ENCODE results near the gene SMARCD1. TPM values are rescaled to one million over a fixed set of nuclear protein-coding genes. Genes with fewer than 3 reads are reported as not detected.

Gene SMARCD1
- total RNA-seq: 80.5 TPM

DNA sequence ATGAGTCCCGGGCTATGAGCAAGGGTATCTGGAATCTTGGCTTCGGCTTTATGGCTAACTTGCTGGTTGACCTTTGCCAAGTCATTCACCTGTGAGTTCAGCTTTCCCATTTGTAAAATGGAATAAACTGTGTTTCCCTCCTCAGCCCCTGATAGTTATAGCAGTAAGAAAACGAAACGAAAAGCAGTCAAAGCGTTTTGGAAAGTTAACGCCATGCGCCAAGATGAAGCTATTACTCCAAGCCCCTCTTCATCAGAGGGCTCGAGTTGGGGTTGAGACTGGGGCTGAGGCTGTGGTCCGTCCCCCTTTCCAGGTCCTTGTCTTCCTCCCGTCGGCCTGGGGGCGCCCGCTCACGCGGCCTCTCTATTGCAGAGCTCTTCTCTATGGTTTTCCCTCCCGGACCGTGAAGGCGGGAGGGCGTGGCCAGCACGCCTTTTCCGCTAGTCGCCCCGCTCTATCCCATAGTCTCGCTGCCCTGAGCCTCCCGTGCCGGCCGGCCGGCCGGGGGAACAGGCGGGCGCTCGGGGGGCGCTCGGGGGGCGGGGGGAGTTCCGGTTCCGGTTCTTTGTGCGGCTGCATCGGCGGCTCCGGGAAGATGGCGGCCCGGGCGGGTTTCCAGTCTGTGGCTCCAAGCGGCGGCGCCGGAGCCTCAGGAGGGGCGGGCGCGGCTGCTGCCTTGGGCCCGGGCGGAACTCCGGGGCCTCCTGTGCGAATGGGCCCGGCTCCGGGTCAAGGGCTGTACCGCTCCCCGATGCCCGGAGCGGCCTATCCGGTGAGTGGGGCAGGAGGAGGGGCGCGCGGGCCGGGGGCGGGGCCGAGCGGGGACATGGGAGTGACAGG, at the start of gene SMARCD1:
Gene SMARCD1 (plus strand): TSS at position 568 of the 840 bp plus-strand sequence. CDS start 28 bp downstream, at position 596.
- DNase-seq (ENCODE audit: low read depth in 2 of 3, low spot score in 2 of 3): peak; percentile 61 to 97 (median 93)

DNA sequence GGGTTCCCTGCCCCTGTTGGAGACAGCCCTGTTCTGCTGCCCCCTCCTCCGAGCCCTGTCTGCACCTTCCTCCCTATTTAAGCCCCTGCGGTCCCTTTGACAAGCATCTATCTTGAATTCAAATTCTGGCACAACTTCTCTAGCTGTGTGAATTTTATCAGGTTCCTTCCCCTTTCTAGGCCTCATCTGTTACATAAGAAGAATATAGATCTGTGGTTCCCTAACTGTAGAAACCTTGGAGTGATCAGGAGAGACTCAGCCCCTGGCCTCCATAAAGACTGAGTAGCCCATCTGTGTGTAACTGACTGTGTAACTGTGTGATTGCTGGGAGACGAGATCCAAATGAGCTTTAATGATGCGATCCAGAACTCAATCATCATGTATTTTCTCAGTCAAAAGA, 46.8 kb upstream of the SMARCD1 start:
- DNase-seq (ENCODE audit: low read depth in 2 of 3, low spot score in 2 of 3): no peak

DNA sequence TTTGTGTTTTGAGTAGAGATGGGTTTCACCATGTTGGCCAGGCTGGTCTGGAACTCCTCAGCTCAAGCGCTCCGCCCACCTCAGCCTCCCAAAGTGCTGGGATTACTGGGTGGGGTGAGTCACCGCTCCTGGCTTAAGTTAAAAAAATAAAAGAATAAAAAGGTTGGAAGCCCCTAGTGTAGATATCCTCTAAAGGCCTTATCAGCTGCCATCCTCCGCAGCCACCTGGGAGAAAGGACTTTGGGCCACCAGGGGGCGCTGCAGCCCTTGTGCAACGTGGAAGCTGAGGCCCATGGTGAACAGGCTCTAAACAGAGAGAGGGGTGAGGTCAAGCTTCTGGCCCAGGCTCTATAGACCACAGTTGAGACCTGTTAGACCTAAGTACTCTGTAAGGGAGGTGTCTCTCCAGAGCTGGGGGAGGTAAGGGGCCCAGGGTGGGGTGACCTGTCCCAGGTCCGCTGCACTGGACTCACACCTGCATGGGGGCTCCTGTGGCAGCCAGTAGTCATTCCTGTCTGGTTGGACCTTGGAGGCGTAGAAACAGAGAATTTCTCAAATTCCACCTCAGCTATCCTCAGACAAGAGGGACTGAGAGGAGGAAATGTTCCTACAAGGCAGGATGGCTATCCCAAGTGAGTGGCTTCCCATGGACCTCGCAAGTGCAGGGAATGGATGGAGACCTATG, 45.8 kb upstream of the SMARCD1 start:
- peak; percentile 67 to 88 (median 79) for DNase-seq (ENCODE audit: low read depth in 2 of 3, low spot score in 2 of 3)

DNA sequence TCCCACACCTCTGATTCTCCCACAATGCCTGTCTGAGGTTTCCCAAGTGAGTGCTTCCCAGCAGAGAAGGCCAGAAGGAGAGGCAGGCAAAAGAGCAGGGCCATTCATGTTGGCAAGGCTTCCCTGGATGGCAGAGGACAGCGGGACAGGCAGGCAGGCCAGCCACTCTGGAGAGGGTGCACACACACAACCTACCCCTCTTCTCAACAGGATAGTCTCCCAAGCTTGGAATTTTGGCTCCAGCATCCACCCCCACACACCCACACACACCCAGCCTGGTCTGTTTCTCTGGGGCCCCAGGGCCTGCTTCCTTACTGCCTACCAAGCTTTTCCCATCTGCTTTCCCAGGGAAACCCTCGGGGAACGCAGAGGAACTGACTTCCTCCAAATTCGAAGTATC, 44.5 kb upstream of the SMARCD1 start:
- DNase-seq (ENCODE audit: low read depth in 2 of 3, low spot score in 2 of 3): no peak

DNA sequence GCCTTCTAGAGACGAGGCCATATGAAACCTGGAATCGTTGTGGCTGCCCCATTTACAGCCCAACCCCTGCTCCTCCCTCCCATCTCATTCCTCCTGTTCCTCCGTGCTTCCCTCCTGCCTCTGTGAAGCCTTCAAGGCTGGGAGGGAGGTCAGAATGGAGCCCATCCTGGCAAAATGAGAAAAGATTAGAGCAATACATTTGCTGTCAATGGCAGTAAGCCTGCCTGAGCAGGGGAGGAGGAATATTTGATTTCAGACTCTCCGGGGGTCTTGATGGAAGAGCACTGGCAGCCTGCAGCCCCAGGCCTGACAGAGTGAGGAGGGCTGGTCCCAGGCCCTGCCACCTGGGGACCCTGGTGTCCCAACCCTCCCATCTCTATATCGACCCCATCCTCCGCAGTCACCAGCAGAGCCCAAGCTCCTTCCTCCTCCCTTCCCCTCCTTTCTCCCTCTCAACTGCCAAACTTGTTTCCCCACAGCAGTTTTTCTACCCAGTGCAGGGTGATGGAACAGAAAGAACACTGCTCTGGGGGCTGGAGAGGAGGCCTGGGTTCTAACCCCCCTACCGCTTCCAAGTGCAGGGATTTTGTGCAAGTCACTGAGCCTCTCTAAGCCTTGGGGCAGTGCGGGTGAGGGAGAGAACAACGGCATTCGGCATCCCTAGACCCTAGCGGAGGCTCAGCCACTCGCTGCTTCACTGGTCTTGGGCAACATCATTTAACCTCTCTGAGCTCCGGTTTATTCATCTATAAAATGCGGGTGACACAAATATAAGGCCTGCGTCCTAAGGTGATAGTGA, 43.9 kb upstream of the SMARCD1 start:
- no peak for DNase-seq (ENCODE audit: low read depth in 2 of 3, low spot score in 2 of 3)

DNA sequence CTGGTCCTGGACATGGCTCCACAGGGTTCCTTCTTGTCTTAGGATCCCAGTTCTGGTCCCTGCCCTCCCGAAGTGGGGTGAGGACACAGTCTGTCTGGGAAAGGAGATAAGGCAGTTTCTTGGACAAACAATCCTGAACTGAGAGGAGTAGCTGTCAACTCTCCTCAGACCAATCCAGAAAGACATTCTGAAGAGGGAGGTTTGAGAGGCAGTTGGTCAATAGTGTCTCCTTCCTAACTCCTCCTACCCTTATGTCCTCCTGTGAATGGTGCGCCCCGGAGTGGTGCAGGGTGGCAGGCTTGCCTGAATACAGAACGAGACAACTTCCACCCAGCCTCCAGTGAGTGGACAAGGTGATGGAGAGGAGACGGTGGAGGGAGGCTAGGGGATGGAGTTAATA, 43.2 kb upstream of the SMARCD1 start:
- no peak for DNase-seq (ENCODE audit: low read depth in 2 of 3, low spot score in 2 of 3)

DNA sequence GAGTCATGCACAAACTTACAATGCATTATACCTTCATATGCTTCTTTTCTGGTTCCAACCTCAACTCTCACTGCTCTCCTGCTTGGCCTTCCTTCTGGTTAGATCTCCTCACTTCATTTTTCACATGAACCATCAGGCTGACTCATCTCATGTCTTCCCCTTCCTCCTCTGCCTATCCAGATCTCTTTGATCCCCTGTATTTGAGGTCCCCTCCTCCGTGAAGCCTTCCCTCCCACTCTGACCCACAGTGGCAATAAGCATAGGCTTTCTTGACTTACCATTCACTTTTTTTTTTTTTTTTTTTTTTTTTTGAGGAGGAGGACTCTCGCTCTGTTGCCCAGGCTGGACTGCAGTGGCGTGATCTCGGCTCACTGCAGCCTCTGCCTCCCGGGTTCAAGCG, 42.4 kb upstream of the SMARCD1 start:
- no peak for DNase-seq (ENCODE audit: low read depth in 2 of 3, low spot score in 2 of 3)

DNA sequence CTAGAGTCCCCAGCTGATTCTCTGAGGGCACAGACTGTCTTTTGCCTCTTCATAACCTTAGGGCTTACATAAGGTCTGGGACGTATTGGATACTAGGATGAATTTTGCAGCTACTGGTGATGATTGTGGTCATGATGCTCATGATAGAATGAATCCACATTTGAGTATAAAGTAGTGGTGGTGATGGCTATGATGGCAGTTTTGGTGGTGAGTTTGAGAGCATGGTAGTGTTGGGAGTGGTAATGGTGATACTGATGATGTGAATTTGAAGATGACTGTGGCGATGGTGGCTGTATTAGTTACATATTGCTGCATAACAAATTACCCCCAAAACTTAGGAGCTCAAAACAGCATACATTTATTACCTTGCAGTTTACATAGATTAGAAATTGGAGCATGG, 41.8 kb upstream of the SMARCD1 start:
- DNase-seq (ENCODE audit: low read depth in 2 of 3, low spot score in 2 of 3): no peak

DNA sequence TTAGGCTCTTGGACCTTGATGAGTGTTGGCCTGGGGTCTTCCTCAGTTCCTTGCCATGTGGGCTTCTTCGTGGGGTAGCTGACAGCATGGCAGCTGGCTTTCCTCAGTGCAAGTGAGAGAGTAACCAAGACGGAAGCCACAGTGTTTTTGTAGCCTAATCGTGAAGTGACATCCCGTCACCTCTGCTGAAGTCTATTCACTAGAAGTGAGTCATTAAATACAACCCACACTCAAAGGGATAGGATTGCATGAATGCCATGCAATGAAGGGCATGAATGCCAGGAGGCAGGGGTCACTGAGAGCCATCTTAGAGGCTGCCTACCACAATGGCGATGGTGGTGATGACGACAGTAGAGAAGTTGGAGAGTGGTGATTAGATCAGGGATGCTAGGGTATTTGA, 41.3 kb upstream of the SMARCD1 start:
- DNase-seq (ENCODE audit: low read depth in 2 of 3, low spot score in 2 of 3): no peak

DNA sequence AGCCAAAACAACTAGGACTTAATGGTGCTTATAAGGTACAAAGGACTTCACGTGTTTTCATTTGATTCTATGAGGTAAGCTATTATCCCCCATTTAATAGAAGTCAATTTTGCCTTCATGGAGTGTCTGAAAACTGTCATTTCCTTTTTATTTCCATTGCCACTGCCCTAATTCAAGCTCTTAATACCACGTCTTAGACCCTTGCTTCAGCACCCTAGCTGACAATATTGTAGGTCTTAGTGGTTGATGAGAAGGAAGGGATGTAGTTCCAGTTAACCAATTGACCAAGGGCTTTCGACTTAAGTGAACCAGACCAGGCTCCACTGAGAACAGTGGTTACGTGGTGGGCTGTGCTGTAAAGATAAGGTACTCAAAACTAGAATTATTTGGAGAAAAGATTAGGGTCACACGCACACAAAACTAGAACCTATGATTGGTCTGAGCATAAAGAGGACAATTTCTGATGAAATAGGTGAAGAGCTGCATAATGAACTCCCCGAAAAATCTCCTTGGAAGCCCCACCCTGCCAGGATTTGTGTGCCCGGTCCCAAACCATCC, 37.4 kb upstream of the SMARCD1 start:
- peak in 1 of 3 donors; percentile 60 for DNase-seq (ENCODE audit: low read depth in 2 of 3, low spot score in 2 of 3)

DNA sequence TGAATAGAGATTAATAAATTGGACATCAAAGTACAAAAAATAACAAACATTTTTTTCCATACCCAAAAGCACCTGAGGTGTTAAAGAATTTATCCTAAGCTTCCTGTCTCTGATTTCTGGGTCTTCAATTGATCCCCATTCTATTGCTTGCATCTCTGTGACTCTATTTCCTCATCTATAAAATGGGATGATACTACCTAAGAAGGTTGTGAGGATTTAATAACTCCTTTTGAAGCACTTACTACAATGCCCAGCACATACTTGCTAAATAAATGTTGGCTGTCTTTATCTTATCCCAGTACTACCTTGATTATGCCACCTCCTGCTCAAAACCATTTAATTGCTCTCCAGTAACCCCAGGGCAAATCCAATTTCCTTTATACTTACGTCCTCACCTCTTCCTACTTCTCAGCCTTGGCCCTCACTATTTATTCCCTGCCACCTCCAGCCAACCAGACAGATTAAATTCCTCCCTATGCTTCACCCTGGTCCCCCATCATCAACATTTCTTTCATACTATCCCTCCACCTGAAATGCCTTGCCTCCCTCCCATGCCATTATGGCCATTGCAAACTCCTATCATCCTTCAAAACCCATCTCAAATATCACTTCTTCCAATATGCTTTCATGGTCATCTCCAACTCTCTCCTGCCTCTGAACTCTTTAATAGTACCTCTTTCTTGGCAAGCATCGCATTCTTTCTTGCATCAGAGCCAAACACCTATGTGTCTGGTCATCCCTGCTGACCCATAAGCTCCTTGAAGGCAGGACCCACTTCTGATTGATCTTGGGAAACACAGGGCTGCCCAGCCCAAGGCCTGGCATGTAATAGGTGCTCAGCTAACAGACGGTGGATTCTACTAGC, 35.7 kb upstream of the SMARCD1 start:
- no peak for DNase-seq (ENCODE audit: low read depth in 2 of 3, low spot score in 2 of 3)

DNA sequence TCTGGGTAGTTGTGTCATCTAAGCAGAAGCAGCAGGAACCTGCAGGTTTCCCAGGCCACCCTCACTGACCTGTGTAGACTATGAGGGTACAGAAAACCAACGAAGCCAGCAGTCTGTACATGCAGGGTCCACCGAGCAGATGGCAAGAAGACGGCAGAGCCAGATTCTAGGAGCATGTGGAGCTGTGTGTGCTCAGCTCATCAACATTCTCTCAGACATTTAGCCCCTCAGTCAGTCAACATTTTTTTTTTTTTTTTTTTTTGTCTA, 35.1 kb upstream of the SMARCD1 start:
- no peak for DNase-seq (ENCODE audit: low read depth in 2 of 3, low spot score in 2 of 3)

DNA sequence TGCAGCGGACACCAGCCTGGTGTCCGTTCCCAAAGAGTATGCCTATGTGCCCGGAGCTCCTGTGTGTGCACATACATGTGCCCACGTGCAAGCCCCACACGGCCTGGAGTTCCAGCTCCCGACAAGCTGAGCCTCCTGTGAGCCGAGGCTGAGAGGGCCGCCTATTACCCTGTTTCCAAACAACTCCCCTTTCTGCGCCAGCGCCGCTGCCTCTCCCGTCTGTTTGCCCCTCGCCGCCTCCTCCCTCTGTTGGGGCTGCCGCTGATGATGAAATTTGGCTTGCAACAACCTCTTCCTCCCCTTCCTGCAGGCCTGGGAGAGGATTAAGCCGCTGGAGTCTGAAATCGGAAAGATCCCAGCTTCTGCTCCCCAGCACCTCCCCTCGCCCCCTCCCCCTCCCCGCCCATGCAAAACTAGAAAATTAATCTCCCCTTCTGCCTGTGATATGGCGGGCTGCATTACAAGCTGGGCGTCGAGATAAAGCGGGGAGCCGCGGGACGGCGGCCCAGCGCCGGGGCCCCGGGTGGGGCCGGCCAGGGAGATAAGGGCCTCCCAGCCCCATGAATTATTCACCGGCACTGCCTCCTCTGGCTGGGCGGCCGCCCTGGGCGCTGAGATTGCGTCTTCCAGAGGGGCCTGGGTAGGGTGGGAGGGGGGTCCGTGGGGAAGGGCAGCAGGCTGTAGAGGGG, 34.6 kb upstream of the SMARCD1 start:
- peak in 2 of 3 donors; percentile 89 to 92 for DNase-seq (ENCODE audit: low read depth in 2 of 3, low spot score in 2 of 3)

DNA sequence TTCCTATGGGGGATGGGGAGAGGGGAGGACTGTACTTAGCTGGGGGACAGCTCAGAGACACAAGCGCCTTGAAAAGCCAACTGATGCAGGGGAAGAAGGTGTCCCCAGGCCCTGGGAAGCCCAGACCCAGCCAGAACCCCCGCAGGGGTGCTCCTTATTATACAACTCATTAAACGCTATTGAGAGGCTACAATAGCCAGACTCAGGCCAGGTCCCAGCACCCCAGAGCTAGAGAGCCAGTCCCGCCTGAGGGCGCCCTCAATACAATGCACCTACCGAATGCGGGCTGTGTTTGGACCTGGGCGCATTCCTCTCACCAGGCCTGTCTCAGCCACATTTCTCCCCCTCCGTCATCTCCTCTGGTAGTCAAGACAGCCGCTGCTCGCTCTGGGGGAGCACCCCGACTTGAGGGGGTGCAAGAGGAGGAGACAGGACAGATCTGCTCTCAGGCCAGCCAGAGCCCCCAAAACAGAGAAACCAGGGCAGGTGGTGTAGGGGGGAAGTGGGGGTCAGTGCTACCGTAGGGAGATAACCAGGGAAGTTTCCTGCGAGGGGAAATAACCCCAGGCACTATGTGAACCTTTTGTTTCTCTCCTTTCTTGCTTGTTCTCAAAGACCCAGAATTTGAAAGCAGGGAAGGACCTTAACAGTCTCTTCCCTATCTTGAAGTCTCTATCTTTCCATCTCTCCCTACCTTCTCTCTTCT, 33.9 kb upstream of the SMARCD1 start:
- DNase-seq (ENCODE audit: low read depth in 2 of 3, low spot score in 2 of 3): no peak

DNA sequence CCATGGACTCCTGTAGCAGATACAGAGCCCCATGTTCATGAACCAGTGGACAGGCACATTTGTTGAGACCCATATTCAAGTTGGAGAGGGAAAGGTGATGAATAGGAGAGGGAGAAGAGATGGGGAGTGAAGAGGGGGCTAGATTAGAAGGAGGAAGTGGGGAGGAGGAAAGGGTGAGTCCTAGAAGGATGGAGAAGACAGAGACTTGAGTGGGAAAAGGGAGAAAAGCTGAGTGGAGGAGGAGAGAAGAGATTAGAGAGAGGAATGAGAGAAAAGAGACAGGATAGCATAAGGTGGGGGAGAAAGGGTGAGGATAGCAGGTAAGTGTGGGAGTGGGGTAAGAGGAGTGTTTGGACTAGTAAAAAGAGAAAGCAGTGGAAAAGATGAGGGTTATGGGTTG, 32.6 kb upstream of the SMARCD1 start:
- DNase-seq (ENCODE audit: low read depth in 2 of 3, low spot score in 2 of 3): no peak

DNA sequence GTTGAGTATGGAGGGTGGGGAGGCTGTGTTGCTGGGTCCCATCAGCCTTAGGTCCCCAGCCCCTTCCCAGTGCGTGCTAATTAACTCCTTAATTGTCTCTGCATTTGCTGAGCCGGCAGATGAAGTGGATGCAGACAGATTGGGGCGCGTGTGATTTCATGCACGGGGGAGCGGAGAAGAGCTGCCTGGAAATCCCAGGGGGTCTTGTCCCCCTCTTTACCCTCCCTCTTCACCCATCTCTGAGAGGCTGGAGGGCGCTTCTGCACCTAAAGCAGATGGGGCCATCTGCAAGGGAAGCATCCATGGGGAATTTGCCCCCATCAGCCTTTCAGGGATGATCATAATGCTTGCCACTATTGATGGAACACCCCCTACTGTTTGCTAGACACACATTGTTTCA, 32.2 kb upstream of the SMARCD1 start:
- no peak for DNase-seq (ENCODE audit: low read depth in 2 of 3, low spot score in 2 of 3)

DNA sequence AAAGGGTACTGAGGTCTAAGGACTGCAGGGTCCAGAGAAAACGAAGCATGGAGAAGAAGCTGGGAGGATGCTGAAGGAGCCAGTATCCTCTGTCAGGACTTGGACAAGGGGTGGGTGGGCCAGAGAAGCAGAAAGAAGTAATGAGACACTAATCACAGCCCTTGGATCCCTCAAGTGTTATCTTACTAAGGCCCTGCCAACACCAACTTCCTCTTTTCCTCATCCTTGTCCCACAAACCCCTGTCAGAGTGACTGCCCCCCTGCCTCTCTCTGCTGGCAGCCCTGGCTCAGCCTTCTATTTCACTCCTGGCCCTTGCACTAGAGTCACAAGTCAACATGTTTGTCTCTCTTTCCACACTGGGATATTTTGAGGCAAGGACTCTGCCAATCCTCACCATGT, 31.6 kb upstream of the SMARCD1 start:
- DNase-seq (ENCODE audit: low read depth in 2 of 3, low spot score in 2 of 3): peak in 2 of 3 donors; percentile 39 to 66

DNA sequence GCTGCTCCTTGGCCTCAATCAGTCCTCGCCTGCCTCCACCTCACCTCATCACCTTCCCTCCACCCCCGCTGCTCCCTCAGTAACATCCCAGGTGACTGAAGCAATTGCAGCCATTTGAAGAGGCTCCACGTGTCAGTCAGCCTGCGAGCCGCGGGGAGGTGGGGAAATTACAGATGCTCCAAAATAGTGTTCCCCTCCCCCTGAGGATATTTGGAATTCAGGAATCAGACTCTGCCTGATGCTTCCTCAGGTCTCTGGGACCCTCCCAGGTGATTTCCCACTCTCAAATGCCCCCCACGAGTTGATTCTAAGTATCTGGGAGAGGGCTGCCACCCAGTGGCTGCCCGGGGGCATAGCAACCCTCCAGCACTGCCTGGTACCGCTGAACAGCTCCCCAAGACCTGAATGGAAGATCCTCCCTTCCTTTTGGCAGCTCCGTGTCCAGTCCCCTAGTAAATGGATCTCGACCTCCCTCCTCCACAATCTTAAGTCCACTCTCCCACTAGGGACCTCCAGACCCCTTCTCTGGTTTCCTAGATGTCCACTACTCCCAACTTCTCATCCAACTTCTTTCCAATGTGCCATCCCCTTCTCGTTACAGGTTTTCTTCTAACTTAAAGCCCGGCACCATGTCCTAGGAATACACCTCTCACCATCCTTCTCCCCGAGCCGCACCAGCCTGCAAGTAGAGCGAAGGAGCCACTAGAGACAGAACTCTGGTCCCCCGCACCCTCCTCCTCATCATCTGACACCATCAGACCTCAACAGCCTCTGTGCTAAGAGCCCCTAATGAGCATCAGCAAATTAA, 29.1 kb upstream of the SMARCD1 start:
- peak in 2 of 3 donors; percentile 53 to 68 for DNase-seq (ENCODE audit: low read depth in 2 of 3, low spot score in 2 of 3)

Measured in hematopoietic multipotent progenitor cell (in vitro differentiated cells).